ENCODE measurements around the gene NINL.

NINL gene

DNA sequence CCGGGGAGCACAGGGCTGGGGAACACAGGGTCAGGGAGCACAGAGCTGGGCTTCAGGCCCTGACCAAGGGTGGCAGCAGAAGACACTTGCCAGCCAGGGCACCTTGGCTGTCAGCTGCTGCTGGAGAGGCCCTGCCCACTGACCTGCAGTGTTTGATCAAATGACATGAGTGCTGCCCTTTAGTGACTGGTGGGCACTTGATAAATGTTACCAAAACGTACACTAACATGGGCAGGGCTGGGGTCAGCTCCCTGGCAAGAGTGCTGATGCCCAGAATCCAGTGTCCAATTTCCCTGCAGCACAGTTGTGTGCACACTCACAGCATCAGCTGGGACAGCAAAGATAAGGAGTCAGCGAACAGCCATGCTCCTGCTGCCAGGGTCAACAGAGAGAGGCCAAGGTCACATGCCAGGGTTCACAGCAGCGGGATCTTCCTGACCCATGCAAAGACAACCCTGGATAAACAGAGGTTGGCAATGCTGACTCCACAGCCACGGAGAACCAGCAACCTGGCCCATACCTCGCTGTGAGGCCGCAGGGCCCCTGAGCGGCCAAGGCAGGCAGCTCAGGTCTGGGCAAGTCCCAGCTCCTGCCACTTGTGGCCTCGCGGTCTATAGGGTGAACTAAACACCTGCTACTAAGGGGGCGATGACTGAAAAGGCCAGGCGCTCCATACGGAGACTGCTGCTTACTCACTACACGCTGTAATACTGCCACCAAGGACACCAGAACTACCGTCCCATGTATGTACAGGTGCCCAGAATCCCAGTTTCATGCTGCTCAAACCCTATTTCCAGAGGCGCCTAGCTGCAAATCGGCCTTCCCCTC, 46.3 kb downstream of the NINL start:
- no peak overlapping the region for H3K4me3 ChIP-seq (ENCODE audit: low read depth, low read length)
- DNase-seq (ENCODE audit: low read depth): no peak
- TF ChIP-seq, protein P1, sequence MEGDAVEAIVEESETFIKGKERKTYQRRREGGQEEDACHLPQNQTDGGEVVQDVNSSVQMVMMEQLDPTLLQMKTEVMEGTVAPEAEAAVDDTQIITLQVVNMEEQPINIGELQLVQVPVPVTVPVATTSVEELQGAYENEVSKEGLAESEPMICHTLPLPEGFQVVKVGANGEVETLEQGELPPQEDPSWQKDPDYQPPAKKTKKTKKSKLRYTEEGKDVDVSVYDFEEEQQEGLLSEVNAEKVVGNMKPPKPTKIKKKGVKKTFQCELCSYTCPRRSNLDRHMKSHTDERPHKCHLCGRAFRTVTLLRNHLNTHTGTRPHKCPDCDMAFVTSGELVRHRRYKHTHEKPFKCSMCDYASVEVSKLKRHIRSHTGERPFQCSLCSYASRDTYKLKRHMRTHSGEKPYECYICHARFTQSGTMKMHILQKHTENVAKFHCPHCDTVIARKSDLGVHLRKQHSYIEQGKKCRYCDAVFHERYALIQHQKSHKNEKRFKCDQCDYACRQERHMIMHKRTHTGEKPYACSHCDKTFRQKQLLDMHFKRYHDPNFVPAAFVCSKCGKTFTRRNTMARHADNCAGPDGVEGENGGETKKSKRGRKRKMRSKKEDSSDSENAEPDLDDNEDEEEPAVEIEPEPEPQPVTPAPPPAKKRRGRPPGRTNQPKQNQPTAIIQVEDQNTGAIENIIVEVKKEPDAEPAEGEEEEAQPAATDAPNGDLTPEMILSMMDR (conservative IDR thresholded peaks at IDR 0.05; ENCODE audit: low read depth, low read length): no peak

DNA sequence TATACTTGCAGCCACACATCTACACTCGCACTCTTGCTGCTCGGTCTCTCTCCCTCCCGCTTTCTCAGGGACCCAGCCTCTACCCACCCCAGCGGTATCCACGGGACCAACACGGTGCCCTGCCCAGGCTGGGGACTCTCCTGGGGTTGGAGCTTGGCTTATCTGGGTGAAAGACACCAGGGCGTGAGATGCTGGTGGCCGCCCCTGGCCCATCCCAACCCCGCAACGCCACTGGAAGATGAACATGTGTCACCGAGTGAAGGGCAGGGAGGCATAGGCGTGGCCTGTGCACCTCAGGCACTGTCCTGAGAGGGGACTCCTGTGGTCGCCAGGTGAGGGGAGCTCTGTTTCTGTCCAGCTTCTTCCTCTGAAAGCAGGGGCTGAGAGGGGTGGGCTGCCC, 47.4 kb downstream of the NINL start:
- DNase-seq (ENCODE audit: low read depth): no peak
- H3K4me3 ChIP-seq (ENCODE audit: low read depth, low read length): no peak overlapping the region
- TF ChIP-seq, protein P1 (conservative IDR thresholded peaks at IDR 0.05; ENCODE audit: low read depth, low read length): no peak

DNA sequence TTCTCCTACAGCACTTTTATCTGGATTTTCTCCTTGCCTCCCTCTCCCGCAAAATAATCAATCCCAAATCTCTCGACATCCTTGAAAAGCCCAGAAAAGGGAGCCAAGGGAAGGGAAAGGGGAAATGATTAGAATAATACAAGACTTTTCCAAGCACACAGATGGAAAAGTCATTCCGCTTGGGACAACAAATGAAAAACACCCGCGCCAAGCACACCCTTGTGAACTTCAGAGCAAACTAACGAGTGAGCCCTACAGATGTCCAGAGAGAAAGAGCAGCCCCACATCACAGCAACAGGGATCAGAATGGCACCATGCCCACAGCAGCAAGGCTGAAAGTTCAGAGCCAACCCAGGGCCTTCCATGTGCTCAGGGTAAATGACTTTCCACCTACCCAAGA, 49.6 kb downstream of the NINL start:
- H3K4me3 ChIP-seq (ENCODE audit: low read depth, low read length): no peak overlapping the region
- TF ChIP-seq, protein P1 (conservative IDR thresholded peaks at IDR 0.05; ENCODE audit: low read depth, low read length): no peak
- no peak for DNase-seq (ENCODE audit: low read depth)

DNA sequence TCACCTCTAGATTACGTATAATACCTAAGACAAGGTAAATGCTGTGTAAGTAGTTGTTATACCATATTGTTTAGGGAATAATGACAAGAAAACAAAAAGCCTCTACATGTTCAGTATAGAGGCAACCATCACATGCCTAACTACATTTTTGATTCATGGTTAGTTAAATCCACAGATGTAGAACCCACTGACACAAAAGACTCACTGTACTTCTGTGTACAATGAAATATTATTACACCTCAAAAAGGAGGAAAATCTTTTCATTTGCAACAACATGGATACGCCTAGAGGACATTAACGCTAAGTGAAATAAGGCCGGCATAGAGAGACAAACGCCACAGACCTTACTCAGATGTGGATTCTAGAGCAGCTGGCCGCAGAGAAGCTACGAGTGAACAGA, 50.5 kb downstream of the NINL start:
- no peak for DNase-seq (ENCODE audit: low read depth)
- no peak overlapping the region for H3K4me3 ChIP-seq (ENCODE audit: low read depth, low read length)
- TF ChIP-seq, protein P1 (conservative IDR thresholded peaks at IDR 0.05; ENCODE audit: low read depth, low read length): no peak

DNA sequence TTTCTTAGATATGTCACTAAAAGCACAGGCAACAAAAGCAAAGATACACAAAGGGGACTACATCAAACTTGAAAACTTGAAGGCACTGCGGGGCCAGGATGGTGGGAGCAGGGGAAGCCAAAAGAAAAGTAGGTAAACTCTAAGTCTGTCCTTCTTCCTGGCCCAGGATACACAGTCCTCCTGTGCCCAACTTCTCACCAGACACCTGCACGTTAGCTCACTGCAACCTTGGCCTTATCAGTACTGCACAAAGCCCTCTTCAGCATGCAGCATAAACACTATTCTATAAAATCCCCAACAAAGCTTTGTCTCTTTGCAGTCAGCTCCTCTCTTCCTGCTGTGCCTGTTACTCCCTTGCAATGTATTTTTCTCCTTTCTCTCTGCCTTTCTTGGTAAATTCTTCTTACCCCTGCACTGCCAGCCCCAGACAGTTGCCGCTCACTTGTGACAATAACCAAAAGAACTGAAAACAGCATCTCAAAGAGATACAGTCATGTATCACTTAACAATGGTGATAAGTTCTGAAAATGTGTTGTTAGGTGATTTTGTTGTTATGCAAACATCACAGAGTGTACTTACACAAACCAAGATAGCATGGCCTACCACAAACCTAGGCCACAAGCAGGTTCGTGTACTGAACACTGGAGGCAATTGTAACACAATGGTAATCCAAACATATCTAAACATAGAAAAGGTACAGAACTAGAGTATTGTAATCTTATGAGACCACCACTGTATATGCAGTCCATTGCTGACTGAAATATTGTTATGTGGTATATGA, 51.2 kb downstream of the NINL start:
- DNase-seq (ENCODE audit: low read depth): no peak

DNA sequence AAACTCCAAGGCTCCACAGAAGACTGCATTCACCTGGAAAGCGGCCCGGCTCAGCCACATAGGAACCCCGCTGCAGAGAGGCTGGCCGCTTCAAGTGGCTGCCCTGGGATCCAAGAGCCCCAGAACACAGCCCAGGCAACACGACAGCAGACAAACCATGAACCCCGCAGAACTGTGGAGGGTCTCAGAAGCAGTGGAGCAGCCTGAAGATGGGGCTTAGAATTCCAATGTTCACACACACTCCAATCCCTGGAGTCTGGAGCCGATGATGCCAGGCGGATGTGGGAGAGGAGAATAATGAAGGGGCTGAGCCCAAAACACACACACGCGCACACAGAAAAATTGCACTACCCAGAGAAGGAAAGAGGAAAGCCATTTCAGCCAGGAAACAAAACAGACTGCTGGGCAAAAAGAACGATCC, 52.4 kb downstream of the NINL start:
- H3K4me3 ChIP-seq (ENCODE audit: low read depth, low read length): no peak overlapping the region
- TF ChIP-seq, protein P1 (conservative IDR thresholded peaks at IDR 0.05; ENCODE audit: low read depth, low read length): no peak
- DNase-seq (ENCODE audit: low read depth): no peak

More for the DNA sequence above, 51.2 kb downstream of the NINL start:
- TF ChIP-seq, protein P1 (conservative IDR thresholded peaks at IDR 0.05; ENCODE audit: low read depth, low read length): no peak
- H3K4me3 ChIP-seq (ENCODE audit: low read depth, low read length): no peak overlapping the region
